ENCODE data around the gene FLNB. TPM values are rescaled to one million over a fixed set of nuclear protein-coding genes. Genes with fewer than 3 reads are reported as not detected.

The FLNB gene
- total and polyA plus RNA-seq, 2 experiments from 2014 or later = 60.6 to 186 TPM

GRCh38 chr3:58117561-58118181 is 109.4 kb downstream of the FLNB start:
- 36 to 42% methylated on average over 14 of the region's 14 CpGs for WGBS, 2 experiments (ENCODE audit: low coverage in 1 of 2, low lambda C conversion rate in 2 of 2, missing lambda C conversion rate in 2 of 2)
- peaks cover 70% of the 10 kb centered on the region for H3K36me3 ChIP-seq (ENCODE audit: low read depth)
- in situ Hi-C loops (cut with MboI) = no loop called here
- H3K9ac ChIP-seq = peak overlapping the region; percentile 59
- peak; percentile 45 for DNase-seq
- peak overlapping the region; percentile 34; the same call in 1 of the 2 replicates for H2AFZ ChIP-seq
- peak overlapping the region; percentile 47 for H3K27ac ChIP-seq
- no peaks in the 10 kb centered on the region for H3K9me3 ChIP-seq (ENCODE audit: low read depth)
- peaks cover 40% of the 10 kb centered on the region for H3K79me2 ChIP-seq (ENCODE audit: insufficient read depth)
- no peak for TF ChIP-seq EZH2 (IDR thresholded peaks at IDR 0.05; ENCODE audit: insufficient read depth, poor library complexity, severe bottlenecking)
- TF ChIP-seq EZH2phosphoT487 (IDR thresholded peaks at IDR 0.05; ENCODE audit: insufficient read depth, low read depth) = no peak
- peaks cover 16% of the 10 kb centered on the region for H3K4me1 ChIP-seq (ENCODE audit: insufficient read depth)
- no peaks in the 10 kb centered on the region for H4K20me1 ChIP-seq (ENCODE audit: insufficient read depth)
- H3K27me3 ChIP-seq (replicated peaks; ENCODE audit: insufficient read depth) = no peaks in the 10 kb centered on the region
- H3F3A ChIP-seq (ENCODE audit: insufficient read depth) = peaks cover 16% of the 10 kb centered on the region; the same call in 1 of the 2 replicates
- no peak overlapping the region for H3K4me2 ChIP-seq (ENCODE audit: unreplicated experiment)
- no peaks in the 10 kb centered on the region for H3K9me2 ChIP-seq (ENCODE audit: insufficient read depth)
- H3K4me3 ChIP-seq = no peak overlapping the region

GRCh38 chr3:58119186-58119585 is 111.0 kb downstream of the FLNB start:
- TF ChIP-seq EZH2phosphoT487 (IDR thresholded peaks at IDR 0.05; ENCODE audit: insufficient read depth, low read depth) = no peak
- no peak for TF ChIP-seq EZH2 (IDR thresholded peaks at IDR 0.05; ENCODE audit: insufficient read depth, poor library complexity, severe bottlenecking)
- 67 to 70% methylated on average over 6 of the region's 6 CpGs for WGBS, 2 experiments (ENCODE audit: low coverage in 1 of 2, low lambda C conversion rate in 2 of 2, missing lambda C conversion rate in 2 of 2)
- H4K20me1 ChIP-seq (ENCODE audit: insufficient read depth) = no peaks in the 10 kb centered on the region
- H3K27ac ChIP-seq = no peak overlapping the region
- H2AFZ ChIP-seq = no peak overlapping the region
- no peak for DNase-seq
- H3K4me3 ChIP-seq = no peak overlapping the region
- H3K9ac ChIP-seq = no peak overlapping the region
- peaks cover 72% of the 10 kb centered on the region for H3K36me3 ChIP-seq (ENCODE audit: low read depth)
- H3K4me2 ChIP-seq (ENCODE audit: unreplicated experiment) = no peak overlapping the region
- no peaks in the 10 kb centered on the region for H3K27me3 ChIP-seq (replicated peaks; ENCODE audit: insufficient read depth)
- H3K9me2 ChIP-seq (ENCODE audit: insufficient read depth) = no peaks in the 10 kb centered on the region
- in situ Hi-C loops (cut with MboI) = no loop called here
- H3K79me2 ChIP-seq (ENCODE audit: insufficient read depth) = peaks cover 35% of the 10 kb centered on the region
- 0 out of 2 replicates have a peak, but pooled peaks cover 19% of the 10 kb centered on the region for H3F3A ChIP-seq (ENCODE audit: insufficient read depth)
- peaks cover 16% of the 10 kb centered on the region for H3K4me1 ChIP-seq (ENCODE audit: insufficient read depth)
- no peaks in the 10 kb centered on the region for H3K9me3 ChIP-seq (ENCODE audit: low read depth)

GRCh38 chr3:58120075-58120812 is 112.0 kb downstream of the FLNB start:
- Histone ChIP-seq H3K27ac (no peak overlapping the region), H3K79me2 (ENCODE audit: insufficient read depth) (peaks cover 28% of the 10 kb centered on the region), H3K27me3 (replicated peaks; ENCODE audit: insufficient read depth) (no peaks in the 10 kb centered on the region), H3K4me3 (no peak overlapping the region), H3K4me2 (ENCODE audit: unreplicated experiment) (no peak overlapping the region), H4K20me1 (ENCODE audit: insufficient read depth) (no peaks in the 10 kb centered on the region), H3K9me3 (ENCODE audit: low read depth) (no peaks in the 10 kb centered on the region), H3F3A (ENCODE audit: insufficient read depth) (0 out of 2 replicates have a peak, but pooled peaks cover 10% of the 10 kb centered on the region), H3K36me3 (ENCODE audit: low read depth) (peaks cover 72% of the 10 kb centered on the region), H2AFZ (no peak overlapping the region), H3K4me1 (ENCODE audit: insufficient read depth) (peaks cover 16% of the 10 kb centered on the region), H3K9me2 (ENCODE audit: insufficient read depth) (no peaks in the 10 kb centered on the region), H3K9ac (no peak overlapping the region)
- 67 to 69% methylated on average over 10 of the region's 10 CpGs for WGBS, 2 experiments (ENCODE audit: low coverage in 1 of 2, low lambda C conversion rate in 2 of 2, missing lambda C conversion rate in 2 of 2)
- DNase-seq = no peak
- in situ Hi-C loops (cut with MboI) = no loop called here
- TF ChIP-seq EZH2phosphoT487 (IDR thresholded peaks at IDR 0.05; ENCODE audit: insufficient read depth, low read depth) (no peak), EZH2 (IDR thresholded peaks at IDR 0.05; ENCODE audit: insufficient read depth, poor library complexity, severe bottlenecking) (no peak)

DNA sequence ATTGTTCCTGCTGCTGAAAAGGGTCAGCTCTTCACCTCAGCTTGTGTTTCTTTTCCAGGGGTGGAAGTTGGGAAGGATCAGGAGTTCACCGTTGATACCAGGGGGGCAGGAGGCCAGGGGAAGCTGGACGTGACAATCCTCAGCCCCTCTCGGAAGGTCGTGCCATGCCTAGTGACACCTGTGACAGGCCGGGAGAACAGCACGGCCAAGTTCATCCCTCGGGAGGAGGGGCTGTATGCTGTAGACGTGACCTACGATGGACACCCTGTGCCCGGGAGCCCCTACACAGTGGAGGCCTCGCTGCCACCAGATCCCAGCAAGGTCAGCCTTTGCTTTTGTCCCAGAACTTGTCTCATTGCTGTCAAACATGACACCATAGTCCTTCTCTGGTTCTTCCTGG is 113.0 kb downstream of the FLNB start:
- 86 to 90% methylated on average over 11 of the region's 11 CpGs for WGBS, 2 experiments (ENCODE audit: low coverage in 1 of 2, low lambda C conversion rate in 2 of 2, missing lambda C conversion rate in 2 of 2)
- in situ Hi-C loops (cut with MboI) = no loop called here
- no peaks in the 10 kb centered on the region for H3K9me2 ChIP-seq (ENCODE audit: insufficient read depth)
- no peaks in the 10 kb centered on the region for H3K27me3 ChIP-seq (replicated peaks; ENCODE audit: insufficient read depth)
- H3K9me3 ChIP-seq (ENCODE audit: low read depth) = no peaks in the 10 kb centered on the region
- no peak overlapping the region for H3K4me2 ChIP-seq (ENCODE audit: unreplicated experiment)
- TF ChIP-seq EZH2 (IDR thresholded peaks at IDR 0.05; ENCODE audit: insufficient read depth, poor library complexity, severe bottlenecking) (no peak), EZH2phosphoT487 (IDR thresholded peaks at IDR 0.05; ENCODE audit: insufficient read depth, low read depth) (no peak)
- no peaks in the 10 kb centered on the region for H4K20me1 ChIP-seq (ENCODE audit: insufficient read depth)
- H3K4me3 ChIP-seq = no peak overlapping the region
- no peak overlapping the region for H3K9ac ChIP-seq
- no peak overlapping the region for H3K27ac ChIP-seq
- no peak for DNase-seq
- H3K36me3 ChIP-seq (ENCODE audit: low read depth) = peaks cover 78% of the 10 kb centered on the region
- peaks cover 25% of the 10 kb centered on the region for H3K79me2 ChIP-seq (ENCODE audit: insufficient read depth)
- H3K4me1 ChIP-seq (ENCODE audit: insufficient read depth) = peaks cover 16% of the 10 kb centered on the region
- H3F3A ChIP-seq (ENCODE audit: insufficient read depth) = 0 out of 2 replicates have a peak, but pooled peaks cover 15% of the 10 kb centered on the region
- no peak overlapping the region for H2AFZ ChIP-seq

All from GM23248 (cell line).